Measurements from ENCODE around the gene LGALS4.
"Not testable (repeated sequence)": the region's sequence is repeated elsewhere in the genome, so short reads cannot be mapped to it uniquely, and the experiment has no call there.

The LGALS4 gene

DNA sequence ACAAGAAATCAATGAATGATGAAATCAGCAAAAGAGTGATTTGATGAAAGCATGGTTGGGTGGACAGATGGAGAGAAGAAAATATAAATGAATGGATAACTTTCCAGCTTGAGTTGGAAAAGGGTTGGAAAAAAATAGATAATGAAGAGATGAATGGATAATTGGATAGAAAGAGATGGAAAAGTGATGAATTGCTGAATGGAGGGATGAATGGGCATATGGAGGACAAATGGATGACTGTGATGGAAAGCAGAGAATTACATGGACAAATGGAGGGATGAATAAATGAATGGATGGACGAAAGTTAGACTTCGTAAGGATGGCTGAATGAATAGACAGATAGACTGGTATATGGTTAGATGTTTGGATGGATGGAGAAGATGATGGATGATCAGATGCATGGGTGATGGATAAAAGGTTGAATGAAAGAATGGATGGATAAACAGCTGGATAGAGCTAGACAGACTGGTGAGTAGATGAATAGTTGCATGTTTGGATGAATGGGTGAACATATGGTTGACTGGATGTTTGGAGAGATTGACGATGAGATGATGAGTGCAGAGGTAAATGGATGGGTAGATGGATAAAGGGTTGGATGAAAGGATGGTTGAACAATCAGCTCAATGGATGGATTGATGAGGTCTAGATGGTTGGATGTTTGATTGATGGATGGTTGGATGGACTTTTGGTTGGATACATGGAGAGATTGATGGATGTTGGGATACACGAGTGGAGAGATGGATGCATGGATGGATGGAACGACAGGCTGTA is 12.0 kb downstream of the LGALS4 start:
- no peak for DNase-seq

DNA sequence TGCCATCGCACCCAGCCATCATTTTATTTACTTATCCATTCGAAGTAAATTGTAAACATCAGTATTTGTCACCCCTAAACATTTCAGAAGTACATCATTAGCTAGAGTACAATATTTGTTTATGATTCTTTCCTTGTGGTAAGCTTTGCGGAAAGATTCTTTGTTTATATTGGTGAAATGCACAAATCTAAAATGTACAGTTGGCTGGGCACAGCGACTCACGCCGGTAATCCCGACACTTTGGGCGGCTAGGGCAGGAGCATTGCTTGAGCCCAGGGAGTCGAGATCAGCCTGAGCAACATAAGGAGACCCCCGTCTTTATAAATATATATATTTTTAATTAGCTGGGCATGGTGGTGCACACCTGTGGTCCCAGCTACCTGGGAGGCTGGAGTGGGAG is 13.6 kb downstream of the LGALS4 start:
- no peak for DNase-seq

DNA sequence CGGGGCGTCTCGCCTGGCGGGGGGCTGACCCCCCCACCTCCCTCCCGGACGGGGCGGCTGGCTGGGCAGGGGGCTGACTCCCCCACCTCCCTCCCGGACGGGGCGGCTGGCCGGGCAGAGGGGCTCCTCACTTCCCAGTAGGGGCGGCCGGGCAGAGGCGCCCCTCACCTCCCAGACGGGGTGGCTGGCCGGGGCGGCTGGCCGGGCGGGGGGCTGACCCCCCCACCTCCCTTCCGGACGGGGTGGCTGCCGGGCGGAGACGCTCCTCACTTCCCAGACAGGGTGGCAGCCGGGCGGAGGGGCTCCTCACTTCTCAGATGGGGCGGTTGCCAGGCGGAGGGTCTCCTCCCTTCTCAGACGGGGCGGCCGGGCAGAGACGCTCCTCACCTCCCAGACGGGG is 15.0 kb downstream of the LGALS4 start:
- not testable (repeated sequence) for DNase-seq

DNA sequence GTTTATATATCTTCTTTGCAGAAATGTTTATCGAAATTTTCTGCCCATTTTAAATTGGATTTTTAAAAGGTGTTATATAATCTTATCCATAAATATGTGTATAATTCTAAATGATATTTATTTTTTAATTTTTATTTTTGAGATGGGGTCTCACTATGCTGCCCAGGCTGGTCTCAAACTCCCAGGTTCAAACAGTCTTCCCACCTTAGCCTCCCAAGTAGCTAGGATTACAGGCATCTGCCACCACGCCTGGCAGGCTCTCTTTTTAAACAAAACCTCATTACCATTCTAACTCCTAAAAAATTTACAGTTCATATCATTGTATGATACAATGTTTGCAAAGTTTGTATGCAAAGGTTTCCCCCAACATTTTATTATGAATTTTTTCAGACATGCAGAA is 16.6 kb downstream of the LGALS4 start:
- no peak for DNase-seq

DNA sequence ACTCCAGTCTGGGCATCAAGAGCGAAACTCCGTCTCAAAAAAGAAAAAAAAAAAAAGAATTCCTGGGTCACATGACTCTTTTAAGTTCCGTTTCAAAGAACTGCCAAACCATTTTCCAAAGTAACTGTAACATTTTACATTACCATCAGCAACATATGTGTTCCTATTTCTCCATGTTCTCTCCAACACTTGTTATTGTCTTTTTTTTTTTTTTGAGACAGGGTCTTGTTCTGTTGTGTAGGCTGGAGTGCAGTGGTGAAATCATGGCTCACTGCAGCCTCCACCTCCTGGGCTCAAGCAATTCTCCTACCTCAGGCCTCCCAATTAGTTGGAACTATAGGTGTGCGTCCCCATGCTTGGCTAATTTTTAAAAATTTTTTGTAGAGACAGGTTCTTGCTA is 17.2 kb downstream of the LGALS4 start:
- DNase-seq = no peak

DNA sequence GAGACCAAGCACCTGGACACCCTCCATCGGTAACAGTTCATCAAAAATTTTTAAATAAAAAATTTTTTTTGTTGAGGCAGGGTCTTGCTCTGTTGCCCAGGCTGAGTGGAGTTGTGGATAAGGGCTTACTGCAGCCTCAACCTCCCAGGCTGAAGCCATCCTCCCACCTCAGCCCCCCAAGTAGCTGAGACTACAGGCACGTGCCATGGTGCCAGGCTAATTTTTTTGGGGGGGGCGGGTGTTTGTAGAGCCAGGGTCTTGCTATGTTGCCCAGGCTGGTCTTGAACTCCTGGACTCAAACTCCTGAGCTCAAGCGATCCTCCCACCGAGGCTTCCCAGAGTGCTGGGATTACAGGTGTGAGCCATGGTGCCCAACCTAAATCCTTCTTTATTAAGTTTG is 19.1 kb downstream of the LGALS4 start:
- DNase-seq = no peak

DNA sequence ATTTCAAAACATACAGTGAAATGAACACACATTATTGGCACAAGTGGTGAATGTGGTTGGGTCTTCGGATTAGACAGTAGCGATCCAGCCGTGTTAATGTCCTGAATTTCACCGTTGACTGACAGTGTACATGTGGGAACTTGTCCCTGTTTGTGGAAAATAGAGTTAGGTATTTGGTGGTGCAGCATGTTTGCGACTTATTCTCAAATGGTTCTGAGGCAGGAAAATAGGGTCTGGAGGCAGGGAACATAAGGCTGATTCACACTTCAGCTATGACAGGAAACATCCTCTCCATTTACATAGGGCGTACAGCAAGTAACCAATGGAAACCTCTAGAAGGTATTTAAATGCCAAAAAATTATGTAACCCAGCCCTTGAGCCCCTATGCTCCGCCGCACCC is 19.6 kb downstream of the LGALS4 start:
- DNase-seq = no peak

DNA sequence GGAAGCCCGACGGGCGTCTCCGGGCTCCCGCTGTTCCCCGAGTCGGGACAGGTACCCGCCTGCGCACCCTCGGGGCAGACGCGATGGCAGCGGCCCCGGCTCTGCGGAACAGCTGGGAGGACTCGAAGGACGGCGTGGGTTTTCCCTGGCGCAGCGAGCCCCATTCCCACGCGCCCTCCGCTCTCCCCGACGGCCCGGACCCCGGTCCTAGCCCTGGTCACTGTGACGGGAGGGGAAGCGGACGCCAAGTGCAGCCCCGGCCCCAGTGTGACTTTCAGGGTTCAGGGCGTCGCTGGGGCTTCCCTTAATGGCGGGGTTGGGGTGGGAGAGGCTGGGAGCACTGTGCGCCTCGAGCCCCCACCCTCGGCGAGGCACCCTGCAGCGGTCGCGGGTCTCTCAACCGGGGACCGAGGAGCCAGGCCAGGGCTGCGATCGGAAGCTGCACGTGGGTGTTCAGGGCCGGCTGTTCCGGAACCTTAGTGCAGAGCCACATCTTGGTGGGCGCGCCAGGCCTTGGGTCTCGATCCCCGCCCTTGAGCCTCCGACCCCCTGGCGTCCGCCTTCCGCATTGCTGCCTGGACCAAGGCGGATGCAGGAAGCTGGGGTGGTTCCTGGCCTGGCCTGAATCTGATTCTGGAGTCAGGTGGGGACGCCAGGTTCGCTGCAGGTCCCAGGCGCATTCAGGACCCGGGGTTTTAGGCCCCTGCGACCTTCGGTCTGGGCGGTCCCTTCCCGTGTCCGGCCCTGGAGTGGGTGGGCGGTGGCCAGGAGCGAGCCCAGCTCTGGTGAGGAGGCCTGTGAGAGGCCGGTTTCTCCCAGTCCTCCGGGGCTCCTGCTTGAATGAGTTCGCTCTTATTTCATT is 20.3 kb downstream of the LGALS4 start:
- peak in 2 of 56 donors; percentile 1 to 7 for DNase-seq

DNA sequence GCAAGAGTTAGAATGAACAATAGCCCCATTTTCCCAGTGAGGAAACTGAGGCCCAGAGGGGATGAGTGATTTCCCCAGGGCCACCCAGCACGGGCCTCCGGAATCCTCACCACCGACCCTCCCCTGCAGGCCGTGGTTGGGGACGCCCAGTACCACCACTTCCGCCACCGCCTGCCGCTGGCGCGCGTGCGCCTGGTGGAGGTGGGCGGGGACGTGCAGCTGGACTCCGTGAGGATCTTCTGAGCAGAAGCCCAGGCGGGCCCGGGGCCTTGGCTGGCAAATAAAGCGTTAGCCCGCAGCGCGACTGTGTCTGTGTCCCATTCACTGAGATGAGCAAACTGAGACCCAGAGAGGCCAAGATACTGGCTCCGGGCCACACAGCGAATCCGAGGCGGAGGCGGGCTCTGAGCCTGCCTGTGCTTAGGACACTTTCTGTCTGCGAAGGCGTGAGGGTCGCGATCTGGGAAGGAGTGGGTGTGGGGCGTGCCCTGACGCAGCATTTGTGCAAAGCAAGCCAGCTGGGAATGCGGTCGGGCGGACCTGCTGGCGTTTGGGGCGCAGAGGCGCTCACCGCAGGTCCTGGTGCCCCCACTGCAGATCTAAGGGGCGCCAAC is 21.2 kb downstream of the LGALS4 start:
- not testable (repeated sequence) for DNase-seq

DNA sequence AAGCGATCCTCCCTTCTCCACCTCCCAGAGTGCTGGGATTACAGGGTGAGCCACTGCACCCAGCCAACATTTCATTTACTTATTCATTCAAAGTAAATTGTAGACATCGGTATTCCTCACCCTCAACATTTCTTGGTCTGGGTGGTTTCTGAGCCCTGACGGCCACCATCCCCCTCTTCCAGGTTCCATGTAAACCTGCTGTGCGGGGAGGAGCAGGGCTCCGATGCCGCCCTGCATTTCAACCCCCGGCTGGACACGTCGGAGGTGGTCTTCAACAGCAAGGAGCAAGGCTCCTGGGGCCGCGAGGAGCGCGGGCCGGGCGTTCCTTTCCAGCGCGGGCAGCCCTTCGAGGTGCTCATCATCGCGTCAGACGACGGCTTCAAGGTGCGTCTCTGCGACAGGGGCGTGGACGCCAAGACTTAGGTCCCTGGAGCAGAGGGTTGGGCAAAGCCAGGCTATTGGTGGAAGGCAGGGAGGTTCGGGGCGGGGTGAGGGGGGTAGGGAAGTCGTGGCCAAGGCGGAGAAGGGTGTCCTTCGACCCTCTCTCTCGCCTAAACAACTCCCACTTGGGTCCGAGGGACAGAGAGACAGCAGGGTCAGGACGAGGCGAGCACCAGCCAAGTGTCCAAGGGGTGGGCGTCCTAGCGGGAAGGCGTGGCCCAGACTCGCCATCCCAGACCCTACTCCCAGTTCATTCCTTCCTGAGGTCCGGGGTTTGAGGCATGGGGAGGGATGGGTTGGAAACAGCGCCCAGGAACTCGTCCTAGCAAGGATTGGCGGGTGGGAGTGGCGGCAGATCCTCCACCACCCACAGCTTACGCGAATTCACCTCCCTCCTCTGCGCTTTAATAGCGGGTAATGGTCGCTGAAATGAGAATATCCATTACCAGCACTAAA is 22.0 kb downstream of the LGALS4 start:
- DNase-seq = not testable (repeated sequence)

DNA sequence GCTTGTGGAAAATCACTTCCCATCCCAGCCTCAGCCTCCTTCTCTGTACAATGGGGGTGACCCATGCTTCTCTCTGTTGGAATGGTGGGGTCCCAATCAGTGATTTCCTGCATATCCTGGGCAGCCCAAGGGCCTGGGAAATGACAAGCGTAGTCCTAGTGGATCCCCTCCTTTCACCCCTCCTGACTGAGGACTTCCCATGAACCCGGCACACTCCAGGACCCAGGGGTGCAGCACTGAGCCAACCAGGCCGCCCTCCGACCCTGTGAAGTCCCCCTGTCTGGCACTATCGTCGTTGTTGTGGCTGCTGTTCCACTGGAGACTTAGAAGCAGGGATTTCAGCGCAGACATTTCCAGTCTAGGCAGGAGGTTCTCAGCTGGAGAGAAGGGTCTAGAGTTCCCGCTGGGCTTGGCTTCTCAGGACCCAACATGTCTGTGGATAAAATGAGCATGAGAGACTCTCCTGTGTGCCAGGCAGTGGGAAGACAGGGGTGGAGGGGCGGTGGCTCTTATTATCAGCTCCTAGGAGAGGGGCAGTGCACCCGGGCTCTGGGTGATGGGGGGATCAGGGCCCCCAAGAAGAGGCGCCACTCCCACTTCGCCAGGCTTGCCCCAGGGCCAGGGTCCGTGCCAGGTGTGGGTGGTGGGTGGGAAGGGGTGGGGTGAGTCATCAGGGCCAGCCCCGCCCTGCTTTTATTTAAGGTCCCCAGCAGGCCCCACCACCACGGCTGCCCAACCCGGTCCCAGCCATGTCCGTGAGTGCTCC is 24.1 kb downstream of the LGALS4 start, which contains the start of gene LGALS7B:
Gene LGALS7B, plus strand, starts transcription at position 723 of the 766 bp plus-strand sequence. Its CDS starts 27 bp downstream, at position 750.
- DNase-seq = no peak

DNA sequence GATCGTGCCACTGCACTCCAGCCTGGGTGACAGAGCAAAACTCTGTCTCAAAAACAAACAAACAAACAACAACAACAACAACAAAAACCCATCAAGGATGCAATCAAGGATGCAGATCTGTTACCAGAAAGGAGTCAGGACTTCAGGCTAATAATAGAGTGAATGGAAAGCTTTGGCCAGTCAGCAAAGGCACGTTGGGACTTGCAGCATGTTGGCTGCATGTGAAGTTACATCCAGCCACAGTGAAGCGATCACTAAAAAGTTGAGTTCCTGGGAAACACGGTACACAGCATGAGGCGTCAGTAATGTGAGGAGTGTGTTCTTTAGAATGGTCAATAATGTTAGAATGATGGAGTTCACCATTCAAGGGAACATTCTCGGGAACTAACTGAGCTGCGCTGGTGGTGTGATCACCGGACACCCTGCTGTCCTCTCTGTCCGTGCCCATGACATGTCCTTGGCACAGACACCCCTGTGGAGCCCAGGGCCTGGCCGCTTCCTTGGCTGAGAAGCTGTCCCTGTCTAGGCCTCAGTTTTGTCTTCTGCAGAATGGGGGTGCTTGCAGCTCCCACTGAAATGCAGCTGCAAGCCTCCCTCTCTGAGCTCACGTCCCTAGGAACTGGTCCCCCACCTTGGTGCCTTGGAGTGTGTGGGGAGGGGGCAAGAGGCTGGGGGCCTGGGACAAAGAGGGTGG is 26.0 kb downstream of the LGALS4 start:
- DNase-seq = no peak

DNA sequence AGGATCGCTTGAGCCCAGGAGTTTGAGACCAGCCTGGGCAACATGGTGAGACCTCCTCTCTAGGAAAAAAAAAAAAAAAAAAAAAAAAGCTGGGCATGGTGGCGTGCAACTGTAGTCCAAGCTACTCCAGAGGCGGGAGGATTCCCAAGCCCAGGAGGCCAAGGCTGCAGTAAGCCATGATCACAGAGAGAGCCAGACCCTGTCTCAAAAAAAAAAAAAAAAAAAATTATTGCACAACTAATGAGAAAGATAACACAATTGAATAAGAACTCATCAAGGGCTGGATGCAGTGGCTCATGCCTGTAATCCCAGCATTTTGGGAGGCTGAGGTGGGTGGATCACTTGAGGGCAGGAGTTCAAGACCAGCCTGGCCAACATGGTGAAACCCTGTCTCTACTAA is 26.7 kb downstream of the LGALS4 start:
- not testable (repeated sequence) for DNase-seq

DNA sequence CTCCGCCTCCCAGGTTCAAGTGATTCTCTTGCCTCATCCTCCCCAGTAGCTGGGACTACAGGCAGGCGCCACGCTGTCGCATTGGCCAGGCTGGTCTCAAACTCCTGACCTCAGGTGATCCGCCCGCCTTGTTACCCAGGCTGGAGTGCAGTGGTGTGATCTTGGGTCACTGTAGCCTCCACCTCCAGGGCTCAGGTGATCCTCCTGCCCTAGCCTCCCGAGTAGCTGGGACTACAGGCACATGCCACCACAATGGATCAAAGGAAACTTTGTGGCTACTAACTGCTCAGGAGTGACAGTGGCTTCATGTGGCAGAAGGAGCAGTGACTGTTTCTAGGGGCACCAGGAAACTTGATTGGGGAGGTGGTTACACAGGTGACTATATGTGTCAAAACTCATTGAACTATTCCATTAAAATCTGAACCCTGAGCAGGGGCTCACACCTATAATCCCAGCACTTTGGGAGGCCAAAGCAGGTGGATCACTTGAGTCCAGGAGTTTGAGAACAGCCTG is 27.5 kb downstream of the LGALS4 start:
- DNase-seq = no peak

DNA sequence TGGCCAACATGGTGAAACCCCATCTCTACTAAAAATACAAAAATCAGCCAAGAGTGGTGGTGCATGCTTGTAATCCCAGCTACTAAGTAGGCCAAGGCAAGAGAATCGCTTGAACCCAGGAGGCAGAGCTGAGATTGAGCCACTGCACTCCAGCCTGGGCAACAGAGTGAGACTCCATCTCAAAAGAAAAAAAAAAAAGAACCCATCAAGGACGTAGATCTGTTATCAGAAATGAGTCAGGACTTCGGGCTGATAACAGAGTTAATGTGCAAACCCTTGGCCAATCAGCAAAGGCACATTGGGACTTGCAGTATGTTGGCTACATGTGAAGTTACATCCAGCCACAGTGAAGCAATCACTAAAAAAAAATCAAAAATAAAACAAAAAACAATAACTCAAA is 28.5 kb downstream of the LGALS4 start:
- DNase-seq = no peak

DNA sequence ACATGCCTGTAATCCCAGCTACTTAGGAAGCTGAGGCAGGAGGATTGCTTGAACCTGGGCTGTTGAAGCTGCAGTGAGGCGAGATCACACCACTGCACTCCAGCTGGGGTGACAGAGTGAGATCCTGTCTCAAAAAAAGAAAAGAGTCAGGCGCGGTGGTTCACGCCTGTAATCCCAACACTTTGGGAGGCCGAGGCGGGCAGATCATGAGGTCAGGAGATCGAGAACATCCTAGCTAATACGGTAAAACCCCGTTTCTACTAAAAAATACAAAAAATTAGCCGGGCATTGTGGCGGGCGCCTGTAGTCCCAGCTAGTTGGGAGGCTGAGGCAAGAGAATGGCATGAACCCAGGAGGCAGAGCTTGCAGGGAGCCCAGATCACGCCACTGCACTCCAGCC is 30.5 kb downstream of the LGALS4 start:
- DNase-seq = not testable (repeated sequence)

DNA sequence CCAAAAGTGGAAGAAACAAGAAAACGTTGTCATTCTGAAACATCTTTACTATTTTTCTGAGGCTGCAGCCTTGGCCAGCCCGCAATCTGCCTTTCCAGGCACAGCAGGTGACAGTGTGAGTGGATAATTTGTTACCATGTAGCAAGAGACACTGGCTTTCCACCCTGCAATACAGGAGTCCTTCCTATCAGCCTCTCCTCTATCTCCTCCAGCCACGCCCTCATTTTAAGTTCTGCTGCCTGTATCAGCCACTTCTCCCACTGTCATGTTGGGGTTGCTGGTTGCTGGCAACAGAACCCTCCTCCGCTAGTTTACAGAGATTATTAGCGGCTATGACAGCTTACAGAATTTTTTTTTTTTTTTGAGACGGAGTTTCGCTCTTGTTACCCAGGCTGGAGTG is 31.7 kb downstream of the LGALS4 start:
- DNase-seq = no peak

DNA sequence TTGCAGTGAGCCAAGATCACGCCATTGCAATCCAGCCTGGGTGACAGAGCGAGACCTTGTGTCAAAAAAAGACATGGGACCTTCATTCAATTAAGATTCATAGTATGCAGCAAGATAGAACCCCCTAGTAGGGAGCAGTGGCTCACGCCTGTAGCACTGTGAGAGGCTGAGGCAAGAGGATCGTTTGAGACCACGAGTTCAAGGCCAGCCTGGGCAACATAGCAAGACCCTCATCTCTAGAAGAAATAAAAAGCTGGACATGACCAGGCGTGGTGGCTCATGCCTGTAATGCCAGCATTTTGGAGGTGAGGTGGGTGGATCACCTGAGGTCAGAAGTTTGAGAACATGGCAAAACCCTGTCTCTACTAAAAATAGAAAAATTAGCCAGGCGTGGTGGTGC is 32.3 kb downstream of the LGALS4 start:
- no peak for DNase-seq

DNA sequence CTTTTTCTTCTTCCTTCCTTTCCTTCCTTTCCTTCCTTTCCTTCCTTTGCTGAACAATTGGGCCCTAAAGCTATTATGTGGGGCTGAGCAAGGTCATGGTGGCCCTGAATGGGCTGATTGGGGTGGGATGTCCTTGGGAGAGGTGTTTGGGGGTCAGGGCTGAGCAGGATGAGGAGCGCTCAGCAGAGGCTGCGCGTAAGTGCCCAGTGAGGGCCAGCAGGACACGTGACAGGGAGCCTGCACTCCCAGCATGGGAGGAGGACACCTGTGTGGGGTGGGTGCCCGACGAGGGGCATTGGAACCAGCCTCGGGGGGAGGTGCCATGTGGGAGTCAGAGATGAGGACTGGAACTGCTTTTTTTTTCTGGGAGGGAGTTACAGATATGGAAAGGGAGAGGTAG is 34.0 kb downstream of the LGALS4 start:
- no peak for DNase-seq

All from nucleus accumbens (tissue), 56 donors.